GM23248 (cell line): Measurements from ENCODE around the gene RBFA.

ENCODE experiments used
- EZH2 ChIP-seq: fragments of 200-600 bp; sonication (generic); IDR thresholded peaks from 2 replicates; pipeline ENCODE4 v1.6.1; 2018; ENCODE audit warnings: antibody characterized with exemption, mild to moderate bottlenecking; ENCODE audit not compliant: insufficient read depth, poor library complexity, severe bottlenecking
- EZH2phosphoT487 ChIP-seq: fragments of 200-600 bp; sonication (generic); IDR thresholded peaks from 2 replicates; pipeline ENCODE4 v1.6.1; 2018; ENCODE audit warnings: antibody characterized with exemption, moderate library complexity, mild to moderate bottlenecking, low read depth; ENCODE audit not compliant: insufficient read depth

GRCh38 chr18:80077873-80078272, 43.6 kb downstream of the RBFA start:
- TF ChIP-seq EZH2 = no peak
- no peak for TF ChIP-seq EZH2phosphoT487
